Measurements from ENCODE around the gene NUP98.
"Not testable (repeated sequence)": the region's sequence is repeated elsewhere in the genome, so short reads cannot be mapped to it uniquely, and the experiment has no call there.

The NUP98 gene

GRCh38 chr11:3827434-3828186 lies 30.3 kb upstream of the NUP98 start:
- DNase-seq: peak in 15 of 58 donors; percentile 17 to 59 (median 32)

- DNase-seq: peak in 46 of 58 donors; percentile 18 to 92 (median 70)
Measured at GRCh38 chr11:3826721-3827120, 29.4 kb upstream of the NUP98 start.

GRCh38 chr11:3825473-3826154 lies 28.3 kb upstream of the NUP98 start:
- DNase-seq: no peak

- peak in 30 of 58 donors; percentile 12 to 66 (median 38) for DNase-seq
Measured at GRCh38 chr11:3824714-3825472, 27.5 kb upstream of the NUP98 start.

DNA sequence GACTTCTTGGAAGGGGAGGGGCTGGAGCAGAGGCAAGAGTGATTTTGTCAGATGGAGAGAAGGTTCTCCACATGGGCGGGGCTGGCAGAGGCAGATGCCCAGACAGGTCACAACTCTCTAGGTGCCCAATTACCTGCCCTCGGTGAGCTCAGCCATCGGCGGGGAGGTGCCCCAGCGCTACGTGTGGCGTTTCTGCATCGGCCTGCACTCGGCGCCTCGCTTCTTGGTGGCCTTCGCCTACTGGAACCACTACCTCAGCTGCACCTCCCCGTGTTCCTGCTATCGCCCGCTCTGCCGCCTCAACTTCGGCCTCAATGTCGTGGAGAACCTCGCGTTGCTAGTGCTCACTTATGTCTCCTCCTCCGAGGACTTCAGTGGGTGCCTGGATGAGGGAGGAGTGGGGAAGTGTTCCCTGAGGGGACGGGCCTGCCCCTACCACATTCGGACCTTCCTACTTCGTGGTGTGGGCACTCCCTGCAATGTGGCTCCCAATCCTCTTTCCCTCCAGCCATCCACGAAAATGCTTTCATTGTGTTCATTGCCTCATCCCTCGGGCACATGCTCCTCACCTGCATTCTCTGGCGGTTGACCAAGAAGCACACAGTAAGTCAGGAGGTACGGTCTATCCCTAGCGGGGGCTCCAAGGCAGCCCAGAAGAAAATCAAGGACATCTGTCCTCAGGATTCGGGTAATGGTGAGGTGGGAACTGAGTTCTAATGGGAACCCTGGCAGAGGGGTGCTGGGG lies 26.6 kb upstream of the NUP98 start:
- no peak for DNase-seq

DNA sequence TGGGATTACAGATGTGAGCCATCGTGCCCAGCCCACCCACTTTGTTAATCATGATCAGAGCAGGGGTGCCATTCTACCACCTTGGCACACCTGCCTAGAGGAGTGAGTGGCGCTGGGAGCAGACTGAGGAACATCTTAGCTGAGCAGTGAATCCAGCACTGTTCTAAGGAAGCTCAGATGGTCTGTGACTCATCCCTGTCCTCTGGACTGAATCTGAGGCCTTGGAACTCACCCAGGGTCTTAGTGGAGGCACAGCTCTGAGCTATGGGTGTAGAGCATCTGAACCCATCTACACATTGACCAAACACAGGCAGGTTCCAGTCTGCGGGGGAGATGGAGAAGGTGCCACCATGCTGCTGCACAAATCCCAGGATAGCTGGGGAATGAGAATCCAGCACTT lies 25.9 kb upstream of the NUP98 start:
- peak in 1 of 58 donors; percentile 27 for DNase-seq

DNA sequence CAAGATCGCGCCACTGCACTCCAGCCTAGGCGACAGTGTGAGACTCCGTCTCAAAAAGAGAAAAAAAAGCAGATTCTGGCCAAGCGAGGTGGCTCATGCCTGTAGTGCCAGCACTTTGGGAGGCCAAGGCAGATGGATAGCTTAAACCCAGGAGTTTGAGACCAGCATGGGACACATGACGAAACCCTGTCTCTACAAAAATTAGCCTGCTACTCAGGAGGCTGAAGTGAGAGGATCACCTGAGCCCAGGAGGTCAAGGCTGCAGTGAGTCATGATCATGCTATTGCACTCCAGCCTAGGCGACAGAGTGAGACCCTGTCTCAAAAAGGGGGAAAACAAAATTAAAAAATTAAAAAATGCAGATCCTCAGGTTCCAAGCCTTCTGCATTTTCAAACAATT lies 25.0 kb upstream of the NUP98 start:
- no peak for DNase-seq

DNA sequence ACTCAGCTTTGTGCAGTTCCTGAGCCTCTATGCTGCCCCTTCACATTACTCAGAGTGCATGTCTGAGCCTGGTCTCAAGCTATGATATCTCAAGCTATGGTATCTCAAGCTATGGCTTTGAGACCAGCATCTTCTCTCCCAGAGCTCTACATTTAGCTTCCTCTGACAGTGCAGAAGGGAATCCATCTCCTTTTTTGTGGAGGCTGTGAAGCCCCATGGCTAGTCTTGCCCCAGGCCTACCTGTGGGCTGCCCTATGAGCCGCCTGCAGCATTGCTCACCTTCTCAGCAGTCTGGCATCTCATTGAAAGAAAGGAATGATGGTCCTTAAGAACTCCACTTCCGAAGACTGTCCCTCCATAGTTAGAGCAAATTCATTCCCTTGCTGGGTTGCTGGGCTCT lies 23.6 kb upstream of the NUP98 start:
- no peak for DNase-seq

DNA sequence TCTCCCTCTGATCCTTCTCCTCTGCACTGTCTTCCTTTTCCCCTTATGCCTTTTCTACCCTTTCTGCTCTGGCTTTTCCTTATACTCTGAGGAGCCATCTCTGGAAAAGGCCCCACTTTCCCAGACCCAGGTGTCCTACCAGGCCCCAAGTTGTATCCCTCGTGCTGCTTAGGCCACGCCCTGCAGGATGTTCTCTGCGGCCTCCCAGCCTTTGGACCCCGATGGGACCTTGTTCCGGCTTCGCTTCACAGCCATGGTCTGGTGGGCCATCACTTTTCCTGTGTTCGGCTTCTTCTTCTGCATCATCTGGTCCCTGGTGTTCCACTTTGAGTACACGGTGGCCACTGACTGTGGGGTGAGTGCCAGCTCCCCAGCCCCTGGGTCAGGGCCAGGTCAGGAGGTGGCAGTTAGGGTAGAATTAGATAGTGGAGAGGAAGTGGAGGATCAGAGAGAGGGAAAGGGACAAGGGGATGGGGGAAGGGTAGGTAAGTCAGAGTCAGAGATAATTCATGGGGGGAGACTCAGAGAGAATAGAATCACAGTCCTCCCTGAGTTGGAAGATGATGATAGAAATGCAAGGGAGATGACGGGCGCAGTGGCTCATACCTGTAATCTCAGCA lies 19.9 kb upstream of the NUP98 start:
- no peak for DNase-seq

DNA sequence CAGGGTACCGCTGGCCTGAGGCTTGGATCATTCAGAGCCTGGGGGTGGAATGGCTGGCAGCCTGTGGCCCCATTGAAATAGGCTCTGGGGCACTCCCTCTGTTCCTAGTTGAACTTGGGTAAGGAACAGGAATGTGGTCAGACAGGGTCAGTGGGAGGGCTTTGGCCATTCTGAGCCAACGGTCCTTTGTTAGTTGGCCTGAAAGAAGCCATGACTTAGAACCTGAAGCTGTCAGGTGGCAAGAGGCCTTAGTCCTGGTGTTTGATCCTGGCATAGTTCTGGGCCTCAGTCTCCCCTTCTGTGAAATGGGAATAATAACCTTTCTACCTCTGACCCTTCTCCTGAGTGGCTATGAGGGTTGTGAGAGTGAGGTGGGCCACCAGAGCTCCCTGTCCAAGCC lies 19.3 kb upstream of the NUP98 start:
- no peak for DNase-seq

GRCh38 chr11:3815845-3816244 lies 18.5 kb upstream of the NUP98 start:
- no peak for DNase-seq

GRCh38 chr11:3814832-3815231 lies 17.5 kb upstream of the NUP98 start:
- not testable (repeated sequence) for DNase-seq

DNA sequence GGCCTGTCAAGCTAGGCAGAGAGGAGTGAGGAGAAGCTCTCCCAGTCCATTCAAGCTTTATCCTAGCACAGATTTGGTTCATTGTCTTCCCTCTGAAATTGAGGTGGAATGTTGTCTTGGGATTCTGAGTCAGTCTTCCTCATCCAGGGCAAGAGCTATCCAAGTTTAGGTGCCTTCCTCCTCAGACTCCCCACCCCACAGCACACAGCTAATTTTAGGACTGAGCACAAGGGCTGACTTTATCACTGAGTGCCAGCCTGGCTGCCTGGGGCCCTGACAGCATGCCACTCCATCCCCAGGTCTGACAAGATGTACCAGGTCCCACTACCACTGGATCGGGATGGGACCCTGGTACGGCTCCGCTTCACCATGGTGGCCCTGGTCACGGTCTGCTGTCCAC lies 13.6 kb upstream of the NUP98 start:
- no peak for DNase-seq

GRCh38 chr11:3810446-3810845 lies 13.1 kb upstream of the NUP98 start:
- no peak for DNase-seq

- peak in 2 of 58 donors; percentile 23 to 27 for DNase-seq
Measured at GRCh38 chr11:3809624-3809928, 12.2 kb upstream of the NUP98 start.

DNA sequence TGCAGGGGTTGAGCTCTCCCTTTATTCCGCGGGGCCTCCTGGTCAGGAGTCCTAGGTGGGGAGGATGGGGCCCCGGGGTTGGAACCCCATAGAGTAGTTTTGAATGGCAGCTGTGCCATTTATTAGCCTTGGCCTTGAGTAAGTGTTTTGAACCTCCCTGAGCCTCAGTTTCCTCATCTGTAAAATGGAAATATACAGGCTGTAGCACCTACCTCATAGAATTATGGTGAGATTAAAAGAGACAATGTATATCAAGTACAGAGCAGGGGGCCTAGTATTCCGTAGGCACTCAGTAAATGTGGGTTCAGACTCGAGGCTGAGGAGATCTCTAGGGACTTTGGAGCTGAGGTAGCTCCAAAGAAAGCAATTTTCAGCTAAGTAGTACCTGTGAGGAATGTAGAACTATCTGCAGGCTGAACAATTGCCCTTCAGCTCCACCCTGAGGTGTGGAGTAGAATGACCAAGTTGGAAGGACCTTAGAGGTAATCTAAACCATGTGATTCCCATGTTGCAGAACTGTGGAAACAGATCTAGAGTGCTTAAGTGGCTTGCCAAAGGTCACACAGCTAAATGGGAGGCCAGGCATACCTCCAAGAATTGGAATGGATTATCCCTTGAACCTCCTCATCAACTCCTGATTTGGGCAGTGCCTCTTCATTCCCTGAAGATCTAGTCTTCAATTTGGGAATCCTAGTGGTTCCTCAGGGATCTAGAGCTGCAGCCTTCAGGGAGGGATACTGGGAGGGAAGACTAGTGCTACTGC lies 11.7 kb upstream of the NUP98 start:
- DNase-seq: no peak

GRCh38 chr11:3807909-3808860 lies 10.8 kb upstream of the NUP98 start, which contains the start of gene PGAP2:
PGAP2 (plus strand) TSS chr11:3808560; CDS start chr11:3811260, 2,700 bp downstream.
- DNase-seq: peak in 36 of 58 donors; percentile 6 to 55 (median 31)

DNA sequence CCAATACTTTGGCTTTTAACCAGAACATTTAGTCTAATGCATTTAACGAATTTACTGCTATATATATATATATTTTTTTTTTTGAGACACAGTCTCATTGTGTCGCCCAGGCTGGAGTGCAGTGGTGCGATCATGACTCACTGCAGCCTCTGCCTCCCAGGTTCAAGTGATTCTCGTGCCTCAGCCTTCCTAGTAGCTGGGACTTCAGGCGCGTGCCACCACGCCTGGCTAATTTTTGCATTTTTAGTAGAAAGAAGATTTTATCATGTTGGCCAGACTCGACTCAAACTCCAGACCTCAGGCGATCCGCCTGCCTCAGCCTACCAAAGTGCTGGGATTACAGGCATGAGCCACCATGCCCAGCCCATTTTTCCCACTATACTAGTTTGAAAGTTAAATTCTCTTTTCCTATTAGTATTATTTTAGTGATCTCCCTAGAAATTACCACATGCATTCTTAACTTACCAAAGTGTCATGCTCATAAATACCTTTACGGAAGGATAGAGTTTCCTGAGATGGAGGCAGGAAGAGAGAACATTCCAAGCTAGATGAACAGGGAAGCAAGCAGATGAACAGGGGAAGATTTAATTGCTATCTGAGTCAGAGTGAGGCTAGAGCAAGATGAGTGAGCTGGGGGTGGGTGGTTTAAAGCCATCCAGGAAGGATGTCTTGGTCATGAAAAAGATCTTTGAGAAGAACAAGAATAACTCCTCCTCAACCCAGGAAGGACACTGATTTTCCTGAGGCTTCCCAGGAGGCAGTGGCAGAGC lies 6.6 kb upstream of the NUP98 start:
- no peak for DNase-seq
